Colonic mucosa (tissue), 4 donors: ENCODE data around the gene PRRT3. TPM values are rescaled to one million over a fixed set of nuclear protein-coding genes. Genes with fewer than 3 reads are reported as not detected.
"Not testable (repeated sequence)": the region's sequence is repeated elsewhere in the genome, so short reads cannot be mapped to it uniquely, and the experiment has no call there.

Source experiments
- DNase-seq: peaks from one replicate; pipeline ENCODE4 v3.0.0-alpha.2; 2020
- H3K27ac ChIP-seq: fragments of 200-600 bp; one replicate; pipeline ENCODE4 v1.8.0; 2021
- H3K27me3 ChIP-seq: fragments of 200-600 bp; one replicate; pipeline ENCODE4 v1.8.0; 2021
- H3K36me3 ChIP-seq: fragments of 200-600 bp; one replicate; pipeline ENCODE4 v1.8.0; 2021
- H3K4me1 ChIP-seq: fragments of 200-600 bp; one replicate; pipeline ENCODE4 v1.8.0; 2021; ENCODE audit warnings: mild to moderate bottlenecking
- H3K4me3 ChIP-seq: fragments of 200-600 bp; one replicate; pipeline ENCODE4 v1.8.0; 2021
- H3K9ac ChIP-seq, 2 donors: one replicate each; pipeline ENCODE4 v1.7.0; 2013; ENCODE audit warnings: control low read depth in 2 of 2, low read depth in 2 of 2, low read length in 2 of 2
- H3K9me3 ChIP-seq: fragments of 200-600 bp; one replicate; pipeline ENCODE4 v1.8.0; 2021
- intact Hi-C: fragments of 100-400 bp; cut with DNase I; formaldehyde crosslinking; loops from one replicate; pipeline ENCODE4 v1.14.1; 2022
- total RNA-seq, 2 donors: library from RNA; stranded (reverse); fragmentation: NEBNext Ultra II Directional in 1 of 2; extraction: Animal tissue kit (Norgen Biotek cat#: 25700) in 1 of 2; gene quantifications; one replicate each; pipeline ENCODE4 v1.2.1, GENCODE V29; 2021
- TF ChIP-seq, protein P1 (sequence below): fragments of 200-600 bp; IDR thresholded peaks from one replicate; pipeline ENCODE4 v1.8.0; 2022; ENCODE audit warnings: antibody characterized with exemption, mild to moderate bottlenecking
- donor health status: healthy.
- donor health status: DM: no; HTN: no; CAD: no.
- donor health status: DM: no; HTN: no; CAD: no.

Gene PRRT3
- total RNA-seq, 2 donors from 2014 or later = 0.96 to 1.1 TPM

DNA sequence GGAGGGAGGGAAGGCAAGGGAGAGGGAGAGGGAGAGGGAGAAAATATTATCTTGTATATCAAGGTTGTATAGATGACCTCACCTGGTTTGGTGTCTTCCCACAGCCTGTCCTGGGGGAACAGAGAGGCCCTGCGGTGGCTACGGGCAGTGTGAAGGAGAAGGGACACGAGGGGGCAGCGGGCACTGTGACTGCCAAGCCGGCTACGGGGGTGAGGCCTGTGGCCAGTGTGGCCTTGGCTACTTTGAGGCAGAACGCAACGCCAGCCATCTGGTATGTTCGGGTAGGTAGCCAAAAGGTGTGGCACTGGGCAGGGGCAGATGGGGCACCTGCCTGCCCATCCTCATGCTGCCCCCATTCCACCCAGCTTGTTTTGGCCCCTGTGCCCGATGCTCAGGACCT is 11.5 kb downstream of the PRRT3 start:
- no peaks in the 10 kb centered on the region for H3K36me3 ChIP-seq
- no peaks in the 10 kb centered on the region for H3K4me1 ChIP-seq
- no peak for DNase-seq
- TF ChIP-seq, protein P1, sequence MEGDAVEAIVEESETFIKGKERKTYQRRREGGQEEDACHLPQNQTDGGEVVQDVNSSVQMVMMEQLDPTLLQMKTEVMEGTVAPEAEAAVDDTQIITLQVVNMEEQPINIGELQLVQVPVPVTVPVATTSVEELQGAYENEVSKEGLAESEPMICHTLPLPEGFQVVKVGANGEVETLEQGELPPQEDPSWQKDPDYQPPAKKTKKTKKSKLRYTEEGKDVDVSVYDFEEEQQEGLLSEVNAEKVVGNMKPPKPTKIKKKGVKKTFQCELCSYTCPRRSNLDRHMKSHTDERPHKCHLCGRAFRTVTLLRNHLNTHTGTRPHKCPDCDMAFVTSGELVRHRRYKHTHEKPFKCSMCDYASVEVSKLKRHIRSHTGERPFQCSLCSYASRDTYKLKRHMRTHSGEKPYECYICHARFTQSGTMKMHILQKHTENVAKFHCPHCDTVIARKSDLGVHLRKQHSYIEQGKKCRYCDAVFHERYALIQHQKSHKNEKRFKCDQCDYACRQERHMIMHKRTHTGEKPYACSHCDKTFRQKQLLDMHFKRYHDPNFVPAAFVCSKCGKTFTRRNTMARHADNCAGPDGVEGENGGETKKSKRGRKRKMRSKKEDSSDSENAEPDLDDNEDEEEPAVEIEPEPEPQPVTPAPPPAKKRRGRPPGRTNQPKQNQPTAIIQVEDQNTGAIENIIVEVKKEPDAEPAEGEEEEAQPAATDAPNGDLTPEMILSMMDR = no peak
- no peak overlapping the region for H3K27ac ChIP-seq
- intact Hi-C loops = no loop called here
- H3K9ac ChIP-seq = no peak overlapping the region
- no peaks in the 10 kb centered on the region for H3K9me3 ChIP-seq
- H3K27me3 ChIP-seq = no peaks in the 10 kb centered on the region
- no peak overlapping the region for H3K4me3 ChIP-seq

DNA sequence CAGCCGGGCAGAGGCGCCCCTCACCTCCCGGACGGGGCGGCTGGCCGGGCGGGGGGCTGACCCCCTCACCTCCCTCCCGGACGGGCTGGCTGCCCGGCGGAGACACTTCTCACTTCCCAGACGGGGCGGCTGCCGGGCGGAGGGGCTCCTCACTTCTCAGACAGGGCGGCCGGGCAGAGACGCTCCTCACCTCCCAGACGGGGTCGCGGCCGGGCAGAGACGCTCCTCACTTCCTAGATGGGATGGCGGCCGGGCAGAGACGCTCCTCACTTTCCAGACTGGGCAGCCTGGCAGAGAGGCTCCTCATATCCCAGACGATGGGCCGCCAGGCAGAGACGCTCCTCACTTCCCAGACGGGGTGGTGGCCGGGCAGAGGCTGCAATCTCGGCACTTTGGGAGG is 12.3 kb downstream of the PRRT3 start:
- H3K36me3 ChIP-seq, H3K9ac ChIP-seq, DNase-seq, H3K4me3 ChIP-seq, H3K4me1 ChIP-seq, intact Hi-C loops, H3K9me3 ChIP-seq, H3K27ac ChIP-seq, H3K27me3 ChIP-seq: not testable (repeated sequence)

DNA sequence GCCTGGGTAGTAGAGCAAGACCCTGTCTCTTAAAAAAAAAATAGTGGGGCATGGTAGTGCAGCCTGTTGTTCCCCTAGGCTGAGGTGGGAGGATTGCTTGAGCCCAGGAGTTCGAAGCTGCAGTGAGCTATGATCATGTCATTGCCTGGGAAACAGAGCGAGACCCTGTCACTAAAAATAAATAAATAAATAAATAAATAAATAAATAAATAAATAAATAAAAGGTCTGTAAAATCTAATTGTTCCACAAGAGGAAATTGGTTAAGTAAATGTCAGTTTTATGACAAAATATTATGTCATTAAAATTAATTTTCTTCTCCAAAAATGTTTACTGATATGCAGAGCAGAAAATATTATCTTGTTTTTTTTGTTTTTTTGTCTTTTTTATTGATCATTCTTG is 13.2 kb downstream of the PRRT3 start:
- no peaks in the 10 kb centered on the region for H3K4me1 ChIP-seq
- no peaks in the 10 kb centered on the region for H3K9me3 ChIP-seq
- H3K9ac ChIP-seq = no peak overlapping the region
- DNase-seq = no peak
- H3K27ac ChIP-seq = no peak overlapping the region
- no peaks in the 10 kb centered on the region for H3K27me3 ChIP-seq
- no peaks in the 10 kb centered on the region for H3K36me3 ChIP-seq
- no peak overlapping the region for H3K4me3 ChIP-seq
- intact Hi-C loops = no loop called here
- TF ChIP-seq, protein P1 = no peak

DNA sequence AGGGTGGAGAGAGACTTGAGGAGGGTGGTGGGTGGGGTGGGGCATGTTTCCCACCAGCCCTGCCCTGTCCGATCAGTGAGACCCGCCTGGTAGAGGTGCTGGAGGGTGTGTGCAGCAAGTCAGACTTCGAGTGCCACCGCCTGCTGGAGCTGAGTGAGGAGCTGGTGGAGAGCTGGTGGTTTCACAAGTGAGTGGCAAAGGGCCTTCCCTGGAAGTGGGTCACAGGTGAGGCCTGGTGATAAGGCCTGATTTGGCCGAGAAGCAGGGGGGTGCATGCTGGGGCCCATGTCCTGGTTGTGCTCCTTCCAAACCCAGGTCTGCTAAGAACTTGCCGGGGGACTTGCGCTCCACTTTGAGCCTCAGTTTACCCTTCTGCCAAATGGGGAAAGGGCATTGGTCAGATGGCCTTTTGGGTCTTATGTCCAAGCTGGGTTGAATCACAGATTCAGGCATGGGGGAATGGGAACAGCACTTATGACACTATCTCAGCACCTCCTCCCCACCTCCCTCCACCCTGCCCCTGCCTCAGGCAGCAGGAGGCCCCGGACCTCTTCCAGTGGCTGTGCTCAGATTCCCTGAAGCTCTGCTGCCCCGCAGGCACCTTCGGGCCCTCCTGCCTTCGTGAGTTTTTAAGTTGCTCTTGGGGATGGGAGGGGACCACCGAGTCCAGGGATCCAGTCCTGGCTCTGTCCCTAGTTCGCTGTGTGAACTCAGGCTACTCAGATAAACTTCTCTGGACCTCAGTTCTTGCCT is 14.5 kb downstream of the PRRT3 start:
- no peaks in the 10 kb centered on the region for H3K4me1 ChIP-seq

DNA sequence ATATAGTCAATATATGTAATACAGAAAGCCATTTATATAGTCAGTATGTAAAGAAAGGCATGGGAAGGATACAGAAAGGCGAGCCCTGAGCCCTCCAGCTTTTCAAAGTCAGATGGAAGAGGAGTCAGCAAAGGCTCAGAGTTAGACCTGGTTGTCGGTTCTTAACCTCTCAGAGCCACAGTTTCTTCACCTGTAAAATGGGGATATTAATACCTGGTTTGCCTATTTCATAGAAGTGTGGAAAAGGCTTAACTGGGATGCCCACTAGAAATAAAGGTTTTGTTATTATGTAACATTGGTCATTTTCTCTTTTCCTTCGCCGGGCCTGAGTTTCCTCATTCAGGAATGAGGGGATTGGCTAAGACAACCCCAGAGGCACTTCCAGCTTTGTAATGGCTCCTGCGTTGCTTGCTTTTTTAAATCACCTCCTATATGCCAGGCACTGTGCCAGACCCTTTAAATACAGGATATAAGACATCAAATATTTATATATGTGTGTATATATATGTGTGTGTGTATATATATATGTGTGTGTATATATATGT is 16.2 kb downstream of the PRRT3 start:
- intact Hi-C loops = no loop called here
- TF ChIP-seq, protein P1 = no peak
- Histone ChIP-seq H3K9me3 (no peaks in the 10 kb centered on the region), H3K36me3 (no peaks in the 10 kb centered on the region), H3K27me3 (no peaks in the 10 kb centered on the region), H3K4me1 (no peaks in the 10 kb centered on the region), H3K4me3 (no peak overlapping the region), H3K9ac (no peak overlapping the region), H3K27ac (no peak overlapping the region)
- DNase-seq = no peak

More for the DNA sequence above, 14.5 kb downstream of the PRRT3 start:
- TF ChIP-seq, protein P1 = no peak
- Histone ChIP-seq H3K9me3 (no peaks in the 10 kb centered on the region), H3K9ac (no peak overlapping the region), H3K4me3 (no peak overlapping the region), H3K27me3 (no peaks in the 10 kb centered on the region), H3K27ac (no peak overlapping the region), H3K36me3 (no peaks in the 10 kb centered on the region)
- DNase-seq = no peak
- intact Hi-C loops = no loop called here

DNA sequence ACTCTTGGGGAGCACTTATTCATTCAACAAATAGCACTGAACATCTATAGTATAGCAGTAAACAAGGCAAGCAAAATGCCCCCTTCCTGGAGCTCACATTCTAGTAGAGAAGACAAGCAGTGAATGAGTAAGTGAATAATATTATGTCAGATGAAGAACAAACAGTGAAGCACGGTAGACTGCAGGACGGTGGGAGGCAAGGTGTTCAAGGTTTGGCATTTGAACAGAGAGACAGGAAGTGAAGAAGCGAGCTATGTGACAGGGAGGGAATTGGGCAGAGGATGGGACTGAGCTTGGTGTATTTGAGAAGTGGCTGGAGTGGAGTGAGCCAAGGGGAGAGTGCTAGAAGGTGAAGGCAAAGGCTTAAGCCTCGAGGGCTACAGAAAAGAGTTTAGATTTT is 17.2 kb downstream of the PRRT3 start:
- Histone ChIP-seq H3K9me3 (no peaks in the 10 kb centered on the region), H3K27ac (no peak overlapping the region), H3K4me1 (no peaks in the 10 kb centered on the region), H3K4me3 (peak overlapping the region; percentile 84), H3K9ac (peak overlapping the region in 1 of 2 donors; percentile 94), H3K27me3 (no peaks in the 10 kb centered on the region), H3K36me3 (no peaks in the 10 kb centered on the region)
- intact Hi-C loops = no loop called here
- TF ChIP-seq, protein P1 = no peak
- DNase-seq = no peak
